DMS153 (cell line): ENCODE measurements around the gene COPS7A.

ENCODE experiments used
- DNase-seq: peaks from one replicate; lab custom pipeline; 2025; lab: John Stamatoyannopoulos, UW

Gene COPS7A

GRCh38 chr12:6770094-6770493, 46.2 kb downstream of the COPS7A start:
- DNase-seq, result no peak

- DNase-seq, result no peak
Measured at GRCh38 chr12:6770600-6770999, 46.8 kb downstream of the COPS7A start.

GRCh38 chr12:6771091-6771495, 47.2 kb downstream of the COPS7A start:
- no peak for DNase-seq

- DNase-seq, result no peak
Measured at GRCh38 chr12:6771509-6772330, 47.9 kb downstream of the COPS7A start.

GRCh38 chr12:6772331-6772695, 48.5 kb downstream of the COPS7A start, which contains the start of gene LAG3:
Gene LAG3, plus strand, starts transcription at chr12:6772520. Its CDS starts 333 bp downstream, at chr12:6772853.
- no peak for DNase-seq

GRCh38 chr12:6772726-6773589, 49.1 kb downstream of the COPS7A start:
- DNase-seq, result no peak

- no peak for DNase-seq
Measured at GRCh38 chr12:6773590-6774351, 49.9 kb downstream of the COPS7A start.

GRCh38 chr12:6774499-6775062, 50.7 kb downstream of the COPS7A start:
- no peak for DNase-seq

GRCh38 chr12:6775185-6776174, 51.6 kb downstream of the COPS7A start:
- DNase-seq, result no peak

- no peak for DNase-seq
Measured at GRCh38 chr12:6777386-6777785, 53.5 kb downstream of the COPS7A start.

- DNase-seq, result no peak
Measured at GRCh38 chr12:6778217-6778573, 54.3 kb downstream of the COPS7A start.

GRCh38 chr12:6778574-6779550, 55.0 kb downstream of the COPS7A start:
- DNase-seq, result peak; percentile 86

- DNase-seq, result no peak
Measured at GRCh38 chr12:6779708-6780432, 56.0 kb downstream of the COPS7A start.

- no peak for DNase-seq
Measured at GRCh38 chr12:6780573-6780972, 56.7 kb downstream of the COPS7A start.
